CD14-positive monocyte (primary cell): ENCODE results near the gene CDYL2. TPM values are rescaled to one million over a fixed set of nuclear protein-coding genes. Genes with fewer than 3 reads are reported as not detected.

Source experiments
- DNase-seq, 3 donors: peaks; one replicate each; pipeline ENCODE4 v3.0.0-alpha.2; 2011 to 2022
- H2AFZ ChIP-seq: 2 replicates; pipeline ENCODE4 v1.6.0; 2012; ENCODE audit warnings: mild to moderate bottlenecking, low read depth, low read length, inconsistent platforms; ENCODE audit not compliant: insufficient read depth, poor library complexity, severe bottlenecking
- H3K27ac ChIP-seq, 2 donors: 1 replicate in 1 of 2; 2 replicates in 1 of 2; pipeline ENCODE4 v1.5.1; 2012 to 2013; ENCODE audit warnings: low read length in 2 of 2, control low read depth in 1 of 2, inconsistent platforms in 1 of 2, low read depth in 1 of 2, mild to moderate bottlenecking in 1 of 2
- H3K27me3 ChIP-seq, 2 donors: one replicate each; pipeline versions ENCODE4 v1.6.0 to v1.6.1; 2011 to 2013; ENCODE audit warnings: low read length in 2 of 2; ENCODE audit not compliant: control insufficient read depth in 2 of 2, insufficient read depth in 2 of 2
- H3K36me3 ChIP-seq, 2 donors: replicated peaks in 1 of 2; 1 replicate in 1 of 2; 2 replicates in 1 of 2; pipeline versions ENCODE4 v1.5.1 to v1.6.1; 2012 to 2013; ENCODE audit warnings: low read length in 2 of 2, control low read depth in 1 of 2, inconsistent platforms in 1 of 2, mild to moderate bottlenecking in 1 of 2; ENCODE audit not compliant: insufficient read depth in 2 of 2, control insufficient read depth in 1 of 2
- H3K4me1 ChIP-seq, 2 donors: 1 replicate in 1 of 2; 2 replicates in 1 of 2; pipeline versions ENCODE4 v1.5.1 to v1.6.1; 2012 to 2013; ENCODE audit warnings: low read length in 2 of 2, control low read depth in 1 of 2, inconsistent platforms in 1 of 2, mild to moderate bottlenecking in 1 of 2, moderate library complexity in 1 of 2; ENCODE audit not compliant: insufficient read depth in 2 of 2, control insufficient read depth in 1 of 2
- H3K4me2 ChIP-seq: replicated peaks from 2 replicates; pipeline ENCODE3; 2012; ENCODE audit warnings: low read length, moderate library complexity, mild to moderate bottlenecking; ENCODE audit not compliant: poor library complexity, severe bottlenecking; ENCODE audit errors: extremely low read depth
- H3K4me3 ChIP-seq, 3 experiments: fragments of 200-600 bp in 1 of 3; sonication (generic) in 1 of 3; replicated peaks in 1 of 3; 1 replicate in 2 of 3; 2 replicates in 1 of 3; pipeline ENCODE4 v1.5.1; 2011 to 2013; ENCODE audit warnings: low read length in 3 of 3, mild to moderate bottlenecking in 3 of 3, control low read depth in 2 of 3, low read depth in 2 of 3, inconsistent platforms in 1 of 3, moderate library complexity in 1 of 3
- H3K79me2 ChIP-seq: 2 replicates; pipeline ENCODE4 v1.6.0; 2012; ENCODE audit warnings: mild to moderate bottlenecking, control low read depth, inconsistent platforms, low read length, moderate library complexity; ENCODE audit not compliant: insufficient read depth
- H3K9ac ChIP-seq: 2 replicates; pipeline ENCODE4 v1.6.0; 2017; ENCODE audit warnings: low read length, mild to moderate bottlenecking; ENCODE audit not compliant: insufficient read depth, poor library complexity, severe bottlenecking
- H3K9me3 ChIP-seq, 2 donors: replicated peaks in 1 of 2; 1 replicate in 1 of 2; 2 replicates in 1 of 2; pipeline versions ENCODE4 v1.5.1 to v1.6.1; 2012 to 2013; ENCODE audit warnings: low read length in 2 of 2, control low read depth in 1 of 2; ENCODE audit not compliant: control insufficient read depth in 1 of 2, insufficient read depth in 1 of 2
- H4K20me1 ChIP-seq: 2 replicates; pipeline ENCODE4 v1.6.0; 2012; ENCODE audit warnings: mild to moderate bottlenecking, low read length, control low read depth, moderate library complexity; ENCODE audit not compliant: insufficient read depth
- H3K27ac Mint-ChIP-seq, 7 donors: one replicate each; pipeline ENCODE4 v1.8.0; 2020; ENCODE audit warnings: mild to moderate bottlenecking in 7 of 7, mixed read lengths in 7 of 7, moderate library complexity in 6 of 7, inconsistent platforms in 2 of 7
- H3K27me3 Mint-ChIP-seq, 3 donors: one replicate each; pipeline ENCODE4 v1.8.0; 2021 to 2022; ENCODE audit warnings: low read depth in 3 of 3, mild to moderate bottlenecking in 3 of 3, mixed read lengths in 3 of 3, moderate library complexity in 3 of 3, inconsistent platforms in 1 of 3
- H3K36me3 Mint-ChIP-seq, 2 donors: one replicate each; pipeline ENCODE4 v1.8.0; 2020; ENCODE audit warnings: mixed read lengths in 2 of 2, inconsistent platforms in 1 of 2, mild to moderate bottlenecking in 1 of 2
- H3K4me1 Mint-ChIP-seq: one replicate; pipeline ENCODE4 v1.8.0; 2020; ENCODE audit warnings: mild to moderate bottlenecking, mixed read lengths
- H3K4me3 Mint-ChIP-seq, 2 donors: one replicate each; pipeline ENCODE4 v1.8.0; 2020; ENCODE audit warnings: mild to moderate bottlenecking in 2 of 2, mixed read lengths in 2 of 2, moderate library complexity in 1 of 2
- H3K9me3 Mint-ChIP-seq, 7 donors: one replicate each; pipeline ENCODE4 v1.8.0; 2020 to 2022; ENCODE audit warnings: mixed read lengths in 7 of 7, mild to moderate bottlenecking in 6 of 7, moderate library complexity in 6 of 7, inconsistent platforms in 2 of 7
- WGBS: methylation state at CpG from one replicate; pipeline ENCODE4 v1.1.5; 2013; ENCODE audit warnings: missing lambda C conversion rate; ENCODE audit not compliant: insufficient coverage; 5-methylcytosine and 5-hydroxymethylcytosine counted together
- intact Hi-C, 2 donors: fragments of 100-400 bp; cut with micrococcal nuclease; formaldehyde crosslinking; loops; one replicate each; pipeline versions ENCODE4 v1.15.0 to v1.15.1; 2023
- polyA plus RNA-seq, 3 donors: library from polyadenylated mRNA; depleted of rRNA in 1 of 3; unstranded in 2 of 3; stranded (reverse) in 1 of 3; fragments of 300-500 nt in 2 of 3; fragments of >200 nt in 1 of 3; fragmentation: Illumina TruSeq in 2 of 3; gene quantifications; 1 replicate in 2 of 3; 2 replicates in 1 of 3; pipeline ENCODE4 v1.2.3, GENCODE V29; 2012 to 2021
- TF ChIP-seq, protein P1 (sequence below): fragments of 200-600 bp; IDR thresholded peaks from one replicate; pipeline ENCODE4 v1.8.0; 2022; ENCODE audit warnings: antibody characterized with exemption, mild to moderate bottlenecking

CDYL2 gene
- polyA plus RNA-seq, 3 donors, result 0.42 to 2.6 (median 0.93) TPM

DNA sequence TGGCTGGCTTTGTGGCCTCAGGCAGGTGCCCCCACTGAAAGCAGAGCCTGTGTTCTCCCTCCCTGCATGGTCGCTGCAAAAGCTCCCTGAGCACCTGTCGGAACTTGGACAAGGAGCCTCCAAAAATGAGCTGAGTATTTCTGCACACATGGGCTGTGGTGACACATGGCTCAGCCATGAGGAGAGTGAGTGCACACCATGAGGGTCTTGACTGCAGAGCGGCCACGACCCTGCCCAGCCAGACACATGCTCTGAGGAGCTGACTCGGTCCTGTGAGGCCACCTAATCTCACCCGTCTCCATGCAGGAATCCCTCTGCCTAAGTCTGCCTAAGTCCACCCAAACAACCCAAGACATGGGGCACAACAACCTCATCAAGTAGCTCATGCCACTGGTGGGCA is 134.7 kb downstream of the CDYL2 start:
- Histone ChIP-seq H2AFZ (no peak overlapping the region), H3K9ac (no peak overlapping the region), H4K20me1 (peaks cover 6% of the 10 kb centered on the region), H3K9me3 (peaks cover 6 to 16% of the 10 kb centered on the region in 2 donors), H3K27me3 (no peaks in the 10 kb centered on the region), H3K4me3 (no peak overlapping the region), H3K79me2 (no peaks in the 10 kb centered on the region), H3K36me3 (no peaks in the 10 kb centered on the region), H3K4me2 (no peak overlapping the region), H3K4me1 (peaks cover 13 to 26% of the 10 kb centered on the region in 2 donors), H3K27ac (no peak overlapping the region)
- Mint-ChIP-seq H3K27me3 (peaks cover 5 to 8% (median 7%) of the 10 kb centered on the region in 3 donors), H3K4me3 (no peak overlapping the region), H3K27ac (peak overlapping the region in 6 of 7 donors; percentile 46 to 90 (median 76)), H3K36me3 (peaks cover 20 to 27% of the 10 kb centered on the region in 2 donors), H3K4me1 (peaks cover 28% of the 10 kb centered on the region), H3K9me3 (peaks cover 11 to 19% (median 15%) of the 10 kb centered on the region in 7 donors)
- intact Hi-C loops, result loop anchor here in 1 of 2 donors (10.0 kb wide), 2 partner anchors 125 to 155 kb away; partner anchors contain the start of gene DYNLRB2
- WGBS, result 92% methylated on average over 5 of the region's 6 CpGs
- TF ChIP-seq, protein P1, sequence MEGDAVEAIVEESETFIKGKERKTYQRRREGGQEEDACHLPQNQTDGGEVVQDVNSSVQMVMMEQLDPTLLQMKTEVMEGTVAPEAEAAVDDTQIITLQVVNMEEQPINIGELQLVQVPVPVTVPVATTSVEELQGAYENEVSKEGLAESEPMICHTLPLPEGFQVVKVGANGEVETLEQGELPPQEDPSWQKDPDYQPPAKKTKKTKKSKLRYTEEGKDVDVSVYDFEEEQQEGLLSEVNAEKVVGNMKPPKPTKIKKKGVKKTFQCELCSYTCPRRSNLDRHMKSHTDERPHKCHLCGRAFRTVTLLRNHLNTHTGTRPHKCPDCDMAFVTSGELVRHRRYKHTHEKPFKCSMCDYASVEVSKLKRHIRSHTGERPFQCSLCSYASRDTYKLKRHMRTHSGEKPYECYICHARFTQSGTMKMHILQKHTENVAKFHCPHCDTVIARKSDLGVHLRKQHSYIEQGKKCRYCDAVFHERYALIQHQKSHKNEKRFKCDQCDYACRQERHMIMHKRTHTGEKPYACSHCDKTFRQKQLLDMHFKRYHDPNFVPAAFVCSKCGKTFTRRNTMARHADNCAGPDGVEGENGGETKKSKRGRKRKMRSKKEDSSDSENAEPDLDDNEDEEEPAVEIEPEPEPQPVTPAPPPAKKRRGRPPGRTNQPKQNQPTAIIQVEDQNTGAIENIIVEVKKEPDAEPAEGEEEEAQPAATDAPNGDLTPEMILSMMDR, result no peak
- no peak for DNase-seq

DNA sequence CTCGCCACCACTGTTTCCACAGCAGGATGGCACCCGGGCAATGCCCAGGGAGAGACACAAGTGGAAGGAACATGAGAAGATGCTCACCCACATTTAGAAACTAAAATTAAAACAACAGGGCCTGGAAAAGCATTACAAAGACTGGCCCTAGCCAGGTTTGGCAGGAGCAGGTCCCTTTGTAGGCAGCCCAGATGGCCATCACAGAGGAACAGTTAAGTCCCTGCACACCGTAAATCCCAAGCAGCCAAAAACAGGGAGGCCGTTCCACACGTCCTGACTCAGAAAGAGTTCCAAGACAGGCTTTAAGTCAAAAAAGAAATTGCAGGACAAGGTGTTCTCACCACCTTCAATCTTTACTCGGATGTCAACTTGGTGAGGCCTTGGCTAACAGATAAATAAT is 136.5 kb downstream of the CDYL2 start:
- no peak overlapping the region for H3K4me3 ChIP-seq

More for the DNA sequence above, 136.5 kb downstream of the CDYL2 start:
- Mint-ChIP-seq H3K4me3 (no peak overlapping the region), H3K4me1 (peaks cover 31% of the 10 kb centered on the region), H3K27me3 (peaks cover 4 to 5% (median 5%) of the 10 kb centered on the region in 3 donors), H3K9me3 (peaks cover 11 to 19% (median 15%) of the 10 kb centered on the region in 7 donors), H3K36me3 (peaks cover 17 to 18% of the 10 kb centered on the region in 2 donors), H3K27ac (no peak overlapping the region)
- 100% methylated on average over 2 of the region's 6 CpGs for WGBS
- H2AFZ ChIP-seq, result no peak overlapping the region
- no peaks in the 10 kb centered on the region for H3K36me3 ChIP-seq
- no peak overlapping the region for H3K27ac ChIP-seq
- TF ChIP-seq, protein P1, result no peak
- DNase-seq, result no peak
- H3K4me1 ChIP-seq, result peaks cover 15 to 31% of the 10 kb centered on the region in 2 donors
- no peak overlapping the region for H3K9ac ChIP-seq
- H3K27me3 ChIP-seq, result no peaks in the 10 kb centered on the region
- H3K79me2 ChIP-seq, result no peaks in the 10 kb centered on the region
- no peak overlapping the region for H3K4me2 ChIP-seq
- peaks cover 6 to 16% of the 10 kb centered on the region in 2 donors for H3K9me3 ChIP-seq
- intact Hi-C loops, result loop anchor here in 1 of 2 donors (10.0 kb wide), 1 partner anchor 157 kb away; no protein-coding TSS in a partner anchor
- no peaks in the 10 kb centered on the region for H4K20me1 ChIP-seq
